Kidney glomerular epithelial cell (primary cell): ENCODE results near the gene CCDC188.

Experiments
- DNase-seq: peaks from one replicate; lab custom pipeline; 2025; lab: John Stamatoyannopoulos, UW

The CCDC188 gene

DNA sequence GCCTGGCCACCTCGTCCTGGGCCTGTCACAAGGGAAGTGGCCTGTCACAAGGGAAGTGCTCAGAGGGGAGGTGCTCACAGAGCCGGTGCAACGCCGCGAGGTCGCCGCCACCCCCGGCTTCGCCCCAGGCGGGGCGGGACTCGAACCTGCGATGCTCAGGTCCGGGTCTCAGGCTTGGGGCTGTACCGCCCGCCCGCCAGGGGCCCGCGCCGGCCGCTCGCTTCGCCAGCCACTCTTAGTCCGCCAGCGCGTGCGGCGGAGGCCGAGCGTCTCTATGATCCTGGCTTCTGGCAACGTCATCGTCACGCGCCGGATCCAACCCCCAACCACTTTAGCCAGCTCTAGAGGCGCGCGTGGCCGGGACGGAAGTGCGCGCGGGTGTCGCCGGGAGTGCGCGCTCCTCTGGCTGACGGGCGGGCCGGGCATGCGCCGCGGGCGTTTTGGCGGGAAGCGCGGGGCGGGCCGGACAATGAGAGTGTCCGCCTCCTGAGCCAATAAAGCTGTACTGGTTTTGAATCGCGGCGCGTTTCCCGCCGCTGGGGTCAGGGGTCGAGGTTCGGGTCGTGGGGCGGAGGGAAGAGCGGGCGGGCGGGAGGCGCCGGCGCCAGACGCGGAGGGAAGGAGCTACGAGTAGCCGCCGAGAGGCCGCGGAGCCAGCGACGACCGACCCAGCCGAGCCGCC lies 33.8 kb downstream of the CCDC188 start, which contains the start of gene TRMT2A:
TSS of gene TRMT2A (minus strand) at position 276 of the 682 bp plus-strand sequence. CDS start 320 bp downstream, outside the sequence.
- peak; percentile 95 for DNase-seq

DNA sequence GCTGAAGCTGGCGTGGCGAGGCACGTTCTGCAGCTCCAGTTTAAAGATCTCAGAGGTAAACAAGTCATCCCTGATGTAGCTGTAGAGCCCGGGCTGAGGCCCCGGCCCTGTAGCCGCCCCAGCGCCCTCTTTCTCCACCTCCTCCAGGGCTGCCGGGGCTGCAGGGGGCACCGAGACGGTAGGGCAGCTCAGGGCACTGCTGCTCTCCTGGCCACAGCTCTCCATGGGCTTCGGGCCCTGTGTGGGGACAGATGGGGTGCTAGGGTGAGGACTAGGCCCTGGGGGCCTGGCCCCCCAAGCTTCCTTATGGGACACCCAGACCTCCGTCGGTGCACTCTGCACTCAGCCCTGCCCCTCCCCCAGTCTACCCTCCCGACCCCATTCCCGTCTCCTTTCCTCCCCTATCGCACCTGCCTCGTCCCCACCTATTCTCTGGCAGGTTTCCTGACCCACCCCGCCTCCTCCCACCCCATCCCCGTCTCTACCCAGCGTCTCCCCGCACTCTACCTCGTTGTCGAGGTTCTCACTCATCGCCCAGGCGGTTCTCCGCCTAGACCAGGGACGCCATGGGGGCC lies 34.4 kb downstream of the CCDC188 start:
- DNase-seq, result no peak

DNA sequence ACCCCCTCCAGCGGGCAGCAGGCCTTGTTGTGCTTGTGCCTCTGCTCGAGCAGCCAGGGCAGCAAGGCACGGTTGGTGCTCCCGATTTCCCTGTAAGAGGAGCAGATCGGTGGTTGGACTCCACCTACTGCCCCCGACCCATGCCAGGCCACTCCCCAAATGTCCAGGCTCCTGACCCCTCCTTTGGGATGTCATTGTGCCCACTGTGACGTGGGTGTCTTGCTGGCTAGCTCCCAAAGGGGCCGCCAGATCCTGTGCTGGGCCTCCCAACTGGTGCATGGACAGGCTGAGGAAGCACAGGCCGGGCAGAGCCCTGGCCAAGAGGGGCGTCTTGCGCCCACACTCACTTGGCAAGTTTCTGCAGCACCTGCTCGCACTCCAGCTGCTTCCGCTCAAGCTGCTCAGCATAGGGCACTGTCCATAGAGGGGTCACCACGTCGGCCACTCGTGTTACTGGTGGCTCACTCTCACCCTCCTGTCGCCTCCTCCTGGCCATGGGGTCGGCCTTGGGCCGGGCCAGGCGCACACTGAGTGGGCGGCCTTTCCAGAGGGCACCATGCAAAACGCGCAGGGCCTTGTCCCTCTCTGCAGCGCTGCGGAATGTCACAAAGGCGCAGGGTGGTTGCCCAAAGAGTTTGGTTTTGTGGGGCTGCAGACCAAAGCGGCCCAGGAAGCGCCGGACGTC lies 35.0 kb downstream of the CCDC188 start, which contains the start of gene RANBP1:
TSS of gene RANBP1 (plus strand) at position 414 of the 685 bp plus-strand sequence. CDS start at position 495, 81 bp downstream.
- DNase-seq, result no peak

DNA sequence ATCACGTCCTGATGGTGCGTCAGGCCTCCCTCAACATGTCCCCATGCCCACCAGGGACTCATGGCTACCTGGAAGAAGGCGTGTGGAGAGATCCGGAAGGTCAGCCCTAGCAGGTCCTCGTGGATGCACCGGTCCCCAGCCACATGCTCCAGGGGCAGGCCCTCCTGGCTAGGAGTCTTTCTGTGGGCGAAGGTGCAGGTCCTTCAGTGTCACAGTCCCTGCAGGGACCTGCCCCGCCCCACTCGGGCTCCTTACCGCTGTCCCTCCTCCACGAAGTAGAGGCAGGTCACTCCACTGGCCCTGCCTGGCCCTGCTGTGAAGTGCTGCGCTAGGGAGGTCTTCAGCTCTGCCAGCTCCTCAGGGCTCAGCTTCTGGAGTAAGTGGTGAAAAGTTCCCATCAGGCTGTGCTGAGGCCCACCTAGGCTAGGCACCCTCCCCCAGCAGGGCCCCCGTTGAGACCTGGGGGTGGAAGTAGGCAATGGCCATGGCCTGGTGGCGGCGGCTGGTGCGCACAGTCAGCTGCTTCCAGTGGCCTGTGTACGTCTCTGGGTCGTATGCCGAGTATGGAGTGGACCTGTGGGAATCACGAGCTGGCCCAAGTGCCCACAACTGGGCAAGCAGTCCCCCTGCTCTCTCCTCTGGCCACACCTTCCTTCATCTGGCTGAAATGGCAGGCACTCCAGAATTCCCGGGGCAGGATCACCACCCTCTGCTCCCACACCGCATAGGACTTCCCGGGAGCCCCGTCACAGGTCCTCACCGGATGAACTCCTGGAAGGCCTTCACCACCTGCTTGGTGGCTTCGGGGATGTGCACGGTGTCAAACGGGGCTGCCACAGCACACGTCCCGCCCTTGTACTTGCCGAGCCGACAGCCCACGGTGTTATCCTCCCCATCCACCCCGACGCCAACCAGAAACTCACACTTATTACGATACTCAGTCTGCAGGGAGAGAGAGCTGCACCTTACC lies 36.1 kb downstream of the CCDC188 start:
- no peak for DNase-seq

DNA sequence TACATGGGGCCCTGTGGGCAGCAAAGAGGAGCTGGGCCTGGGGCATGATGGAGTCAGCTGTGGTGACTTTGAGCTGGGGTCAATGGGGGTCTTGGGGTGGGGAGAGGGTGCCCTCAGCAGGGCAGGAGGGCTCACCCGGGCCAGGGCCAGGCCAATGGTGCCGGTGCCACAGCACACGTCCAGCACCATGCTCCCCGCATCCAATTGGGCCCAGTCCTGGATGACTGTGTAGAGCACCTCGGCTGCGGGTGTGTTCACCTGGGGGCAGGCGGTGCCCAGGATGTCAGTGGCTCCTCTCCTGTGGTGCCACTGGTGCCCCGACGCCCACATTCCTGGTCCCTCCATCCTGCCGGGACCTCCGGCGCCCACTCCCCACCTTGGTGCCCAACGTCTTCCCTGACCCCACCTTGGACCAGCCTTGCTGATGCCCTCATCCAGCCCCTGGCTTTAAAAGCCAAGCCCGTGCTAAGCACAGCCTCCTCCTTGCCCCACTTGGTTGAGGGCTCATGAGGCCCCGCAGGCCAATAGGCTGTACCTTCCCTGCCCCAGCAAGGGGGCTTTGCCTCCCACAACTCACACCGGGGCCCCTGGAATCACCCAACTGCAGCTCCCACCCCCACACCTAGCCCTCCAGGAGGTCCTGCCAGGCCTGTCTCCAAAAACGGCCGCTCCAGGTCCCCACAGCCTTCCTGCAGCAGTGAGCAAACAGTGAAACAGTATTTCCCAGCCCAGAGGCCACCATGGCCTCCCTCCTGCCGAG lies 37.1 kb downstream of the CCDC188 start:
- DNase-seq, result no peak

DNA sequence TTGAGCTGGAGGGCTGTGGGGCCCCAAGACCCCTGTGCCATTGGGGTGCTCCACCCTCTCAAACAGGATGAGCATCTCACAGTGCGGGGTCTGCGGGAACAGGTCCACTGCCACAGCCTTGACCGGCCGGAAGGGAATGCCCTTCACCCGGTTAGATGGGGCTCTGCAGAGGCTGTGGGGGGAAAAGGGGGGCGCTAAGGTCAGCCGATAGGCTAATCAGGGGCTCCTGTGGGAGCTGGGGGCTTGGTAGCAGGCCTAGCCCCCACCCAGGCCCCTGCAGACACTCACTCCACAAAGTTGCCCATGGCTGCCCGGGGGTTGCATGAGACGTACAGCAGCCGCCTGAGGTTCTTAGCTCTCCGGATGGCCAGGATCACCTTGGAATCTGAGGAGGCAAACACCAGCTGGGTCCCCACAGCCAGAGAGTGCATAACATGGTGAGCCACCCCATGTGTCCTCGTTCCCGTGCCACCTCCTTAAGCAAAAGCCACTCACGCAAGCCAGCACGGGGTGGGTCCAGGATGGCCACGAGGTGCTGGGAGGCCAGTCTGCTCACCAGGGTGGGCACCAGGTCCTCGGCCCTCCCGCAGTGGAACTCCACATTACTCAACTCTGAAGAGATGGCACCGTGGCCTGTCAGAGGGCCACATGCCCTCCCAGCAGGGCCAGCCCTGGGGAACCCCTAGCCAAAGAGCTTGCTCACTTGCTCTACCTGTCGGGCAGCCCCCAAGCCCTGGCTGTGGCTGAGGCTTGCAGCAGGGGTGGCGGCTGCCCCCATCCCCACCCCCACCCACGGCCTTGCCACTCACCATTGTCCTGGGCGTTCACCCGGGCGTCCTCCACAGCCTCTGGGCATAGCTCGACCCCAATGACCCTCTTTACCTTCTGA lies 38.0 kb downstream of the CCDC188 start:
- no peak for DNase-seq

DNA sequence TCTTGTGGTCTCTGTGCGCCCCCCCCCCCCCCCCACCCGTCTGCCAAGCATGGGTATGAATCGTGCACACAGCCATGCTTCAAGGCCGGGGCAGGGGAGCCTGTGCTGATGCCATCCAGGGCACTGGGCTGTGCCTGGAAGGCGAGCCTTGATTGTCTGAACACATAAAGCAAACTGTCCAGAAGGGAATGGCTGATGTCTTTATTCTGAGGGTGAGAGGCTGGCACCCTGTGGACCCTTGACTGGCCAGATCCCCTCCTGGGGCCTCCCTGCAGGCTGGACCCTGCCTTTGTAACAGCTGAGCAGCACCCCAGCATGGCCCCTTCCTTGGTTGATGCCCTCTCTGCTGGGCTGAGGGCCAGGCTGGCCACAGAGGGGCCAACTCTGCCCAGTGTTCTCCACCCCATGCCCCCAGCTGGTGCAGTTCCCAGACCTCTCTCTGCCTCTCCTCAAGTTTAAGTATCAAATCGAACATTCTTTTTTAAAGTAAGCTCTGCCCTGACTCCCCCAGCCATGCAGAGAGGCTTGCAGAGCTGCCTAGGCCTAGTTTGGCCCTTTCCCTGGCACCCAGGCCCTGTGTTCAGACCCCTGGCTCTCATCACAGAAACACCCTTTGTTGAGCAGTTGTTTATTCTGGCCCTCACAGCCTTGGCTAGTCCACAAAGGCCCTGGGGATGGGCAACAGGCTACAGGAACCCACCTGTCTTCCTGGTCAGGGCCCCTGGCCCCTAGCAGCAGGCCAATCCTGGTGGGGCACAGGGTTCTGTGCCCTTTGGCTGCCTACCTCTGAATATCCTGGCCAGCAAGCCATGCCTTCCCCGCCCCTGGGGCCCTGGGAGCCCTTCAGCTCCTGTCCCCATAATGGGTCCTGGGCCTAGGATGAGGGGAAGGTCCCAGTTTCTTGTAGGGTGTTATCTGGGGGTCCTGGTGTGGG lies 38.9 kb downstream of the CCDC188 start:
- no peak for DNase-seq

DNA sequence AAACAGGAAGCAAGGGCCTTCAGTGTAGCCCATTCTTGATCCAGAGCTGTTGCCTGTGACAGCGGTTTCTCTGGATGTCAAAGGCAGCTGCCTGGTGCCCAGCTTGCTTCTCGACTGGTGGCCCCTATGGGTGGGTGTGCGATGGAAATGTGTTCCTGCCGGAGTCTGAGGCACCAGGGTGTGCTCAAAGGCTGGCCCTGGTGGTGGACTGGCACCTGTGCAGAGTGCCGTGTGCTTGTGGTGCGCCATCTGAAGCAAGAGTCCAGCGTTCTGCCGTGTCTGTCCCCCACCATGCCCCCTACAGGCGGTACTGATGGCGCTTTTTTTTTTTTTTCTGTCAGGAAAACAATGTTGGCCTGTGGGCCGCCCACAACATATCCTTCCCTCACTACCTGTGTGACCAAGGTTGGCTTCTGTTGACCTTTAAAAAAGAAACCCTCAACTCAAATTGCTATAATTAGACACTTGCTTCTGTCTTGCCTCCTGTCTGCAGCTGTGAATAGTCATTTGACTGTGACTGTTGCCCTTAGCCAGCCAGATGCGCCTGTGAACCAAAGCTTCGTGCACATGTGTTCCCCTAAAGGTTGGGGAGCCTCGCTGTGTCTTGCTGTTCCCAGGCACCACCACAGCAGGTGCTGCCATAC lies 39.7 kb downstream of the CCDC188 start:
- peak; percentile 4 for DNase-seq

DNA sequence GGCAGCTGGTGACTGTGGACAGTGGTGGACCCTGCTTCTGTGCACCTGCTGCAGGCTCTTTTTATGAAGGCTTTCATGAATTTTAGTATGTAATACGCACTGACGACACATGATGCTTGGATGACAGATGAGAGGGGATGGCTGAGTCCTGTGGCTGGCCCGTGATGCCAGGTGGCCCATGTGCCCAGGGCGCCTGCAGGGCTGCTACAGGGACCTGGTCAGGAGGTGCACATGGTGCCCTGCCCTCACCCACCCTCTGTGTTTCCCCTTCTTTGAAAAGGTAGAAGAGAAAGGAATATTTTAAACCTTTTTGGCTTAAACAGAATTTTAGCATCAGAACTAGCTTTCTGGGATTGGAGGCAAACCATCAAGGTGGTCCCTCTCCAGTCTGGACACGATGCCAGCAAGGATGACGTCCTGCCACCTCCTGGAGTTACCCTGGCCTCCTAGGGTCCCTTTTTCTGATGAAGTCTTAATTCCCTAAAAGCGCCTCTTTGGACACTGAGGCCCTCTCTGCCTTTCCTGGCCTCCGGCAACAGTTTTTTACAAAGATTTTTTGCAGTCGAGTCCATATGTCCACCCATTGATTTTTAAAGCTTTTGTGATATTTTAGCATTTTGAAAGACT lies 40.4 kb downstream of the CCDC188 start:
- DNase-seq, result no peak

DNA sequence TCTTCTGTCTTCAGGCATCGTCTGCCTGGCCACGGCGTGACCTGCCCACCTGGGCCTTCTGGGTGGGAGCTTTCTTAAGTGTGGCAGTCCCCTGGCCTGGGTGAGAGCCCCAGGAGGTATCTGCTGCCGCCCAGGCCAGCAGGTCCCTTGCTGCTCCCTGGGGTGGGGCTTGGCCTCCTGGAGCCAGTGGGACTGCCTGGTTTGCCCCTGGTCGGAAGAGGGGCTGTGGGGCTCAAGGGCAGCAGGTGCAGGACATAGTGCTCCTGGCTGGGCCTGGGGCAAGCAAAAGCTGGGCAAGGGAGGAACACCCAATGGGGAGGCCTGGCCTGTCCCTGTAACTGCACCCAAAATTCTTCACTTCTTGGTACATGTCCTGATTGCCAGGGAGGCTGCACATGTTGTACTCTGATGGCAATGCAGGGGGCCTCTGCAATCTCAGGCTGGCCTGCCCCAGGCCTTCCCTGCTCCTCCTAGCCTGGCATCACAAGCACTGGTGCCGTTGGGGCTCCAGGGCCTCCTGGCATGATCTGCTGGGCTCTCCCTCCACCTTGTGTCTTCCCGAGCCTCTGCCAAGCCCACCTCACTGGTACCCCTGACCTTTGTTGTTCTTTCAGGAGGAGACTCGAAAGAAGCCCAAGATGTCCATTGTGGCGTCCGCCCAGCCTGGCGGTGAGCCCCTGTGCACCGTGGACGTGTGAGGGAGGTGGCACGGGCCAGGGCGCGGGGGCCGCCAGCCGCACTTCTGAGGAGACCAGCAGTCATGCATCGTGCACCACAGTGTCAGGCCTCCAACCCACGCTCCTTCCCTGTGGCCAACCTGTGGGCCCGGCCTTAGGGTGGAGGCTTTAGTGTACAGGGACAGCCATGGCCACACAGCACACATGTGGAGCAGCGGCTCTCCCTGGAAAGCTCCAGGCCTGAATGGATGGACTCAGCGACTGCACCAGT lies 41.2 kb downstream of the CCDC188 start:
- no peak for DNase-seq

DNA sequence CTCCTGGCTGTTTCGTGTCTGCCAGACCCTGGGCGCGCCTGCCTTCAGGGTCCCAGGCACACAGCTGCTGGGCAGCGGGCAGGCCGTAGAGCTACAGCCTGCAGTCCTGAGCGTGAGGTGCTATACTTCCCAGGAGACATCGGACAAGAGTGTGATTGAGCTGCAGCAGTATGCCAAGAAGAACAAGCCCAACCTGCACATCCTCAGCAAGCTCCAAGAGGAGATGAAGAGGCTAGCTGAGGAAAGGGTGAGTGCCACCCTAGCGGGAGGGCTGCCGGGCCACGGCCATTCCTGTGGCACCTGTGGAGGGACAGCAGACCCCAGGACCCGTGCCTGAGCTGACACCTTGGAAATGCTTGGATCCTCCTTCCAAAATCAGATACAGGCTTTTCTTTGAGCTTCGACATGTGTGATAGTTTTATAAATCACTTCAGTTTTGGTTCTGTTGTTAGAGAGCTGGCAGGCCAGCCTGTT lies 42.1 kb downstream of the CCDC188 start:
- DNase-seq, result no peak

DNA sequence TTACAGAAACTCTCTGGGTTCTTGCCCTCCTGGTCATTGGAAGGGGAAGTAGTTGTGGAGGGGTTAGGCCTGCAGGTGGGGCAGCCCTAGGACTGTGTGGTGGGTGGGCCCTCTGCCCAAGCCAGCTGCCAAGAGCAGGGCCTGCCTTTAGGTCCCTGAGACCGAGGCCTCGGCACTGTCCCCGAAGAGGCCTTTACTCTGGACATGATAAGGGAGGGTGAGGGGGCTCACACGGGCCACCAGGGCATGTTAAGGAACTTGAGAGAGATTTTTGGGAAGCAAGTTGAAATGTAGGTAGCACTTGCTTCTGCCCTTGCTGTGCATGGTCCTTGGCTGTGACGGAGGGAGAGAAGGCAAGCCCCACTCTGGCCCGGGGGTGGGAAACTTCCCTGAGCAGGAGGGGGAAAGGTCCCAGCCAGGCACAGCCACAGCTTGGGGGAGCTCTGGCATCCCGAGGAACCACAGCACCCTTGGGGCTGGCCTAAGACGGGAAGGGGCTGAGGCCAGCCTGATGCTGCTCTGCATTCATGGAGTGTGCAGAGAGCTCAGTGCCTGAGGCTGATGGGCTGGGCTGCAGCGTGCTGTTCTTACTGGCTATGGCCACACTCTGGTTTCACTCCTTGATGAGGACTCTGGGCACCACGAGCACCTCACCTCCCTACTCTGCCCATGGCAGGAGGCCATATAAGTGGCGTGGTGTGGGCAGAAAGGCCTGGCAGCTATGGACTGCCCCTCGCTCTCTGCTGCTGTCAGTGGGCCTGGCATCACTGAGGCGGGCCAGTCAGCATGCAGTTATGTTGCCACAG lies 42.7 kb downstream of the CCDC188 start:
- no peak for DNase-seq

DNA sequence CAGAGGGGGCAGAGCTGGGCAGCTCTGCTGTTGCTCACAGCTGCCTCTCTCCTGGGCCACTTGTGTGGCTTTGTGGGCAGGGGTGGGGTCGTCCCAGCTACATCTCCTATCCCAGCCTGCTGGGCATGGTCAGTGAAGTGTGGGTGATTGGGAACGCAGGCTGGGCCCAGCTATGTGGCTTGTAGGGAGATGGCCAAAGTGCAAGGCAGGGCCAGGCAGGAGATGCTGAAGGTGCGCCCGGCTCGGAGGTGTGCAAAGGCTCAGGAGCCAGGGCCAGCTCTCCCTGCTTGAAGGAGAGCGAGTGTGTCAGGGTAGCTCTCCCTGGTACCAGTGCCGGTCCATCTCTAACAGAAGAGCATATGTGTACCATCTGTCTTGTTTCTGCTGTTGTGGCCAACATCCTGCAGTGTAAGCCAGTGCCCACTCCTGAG lies 43.4 kb downstream of the CCDC188 start:
- no peak for DNase-seq

DNA sequence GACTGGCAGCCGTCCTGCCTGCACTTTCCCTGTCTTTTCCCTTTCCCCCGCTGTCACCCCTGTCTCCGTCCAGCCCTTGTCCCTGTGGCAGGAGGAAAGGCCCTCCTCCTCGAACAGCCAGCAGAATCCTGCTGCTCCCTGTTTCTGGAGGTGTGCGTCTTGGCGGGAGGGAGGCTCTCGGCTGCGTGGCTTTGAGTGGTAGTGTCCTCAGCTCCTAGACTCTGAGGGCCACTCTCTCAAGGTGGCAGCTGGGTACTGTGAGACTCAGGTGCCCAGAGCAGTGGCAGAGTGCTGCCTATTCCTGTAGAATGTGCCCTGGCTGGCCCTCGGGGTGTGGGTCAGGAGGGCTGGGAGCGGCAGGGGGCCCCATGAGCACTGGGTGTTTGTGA lies 44.0 kb downstream of the CCDC188 start:
- DNase-seq, result no peak

DNA sequence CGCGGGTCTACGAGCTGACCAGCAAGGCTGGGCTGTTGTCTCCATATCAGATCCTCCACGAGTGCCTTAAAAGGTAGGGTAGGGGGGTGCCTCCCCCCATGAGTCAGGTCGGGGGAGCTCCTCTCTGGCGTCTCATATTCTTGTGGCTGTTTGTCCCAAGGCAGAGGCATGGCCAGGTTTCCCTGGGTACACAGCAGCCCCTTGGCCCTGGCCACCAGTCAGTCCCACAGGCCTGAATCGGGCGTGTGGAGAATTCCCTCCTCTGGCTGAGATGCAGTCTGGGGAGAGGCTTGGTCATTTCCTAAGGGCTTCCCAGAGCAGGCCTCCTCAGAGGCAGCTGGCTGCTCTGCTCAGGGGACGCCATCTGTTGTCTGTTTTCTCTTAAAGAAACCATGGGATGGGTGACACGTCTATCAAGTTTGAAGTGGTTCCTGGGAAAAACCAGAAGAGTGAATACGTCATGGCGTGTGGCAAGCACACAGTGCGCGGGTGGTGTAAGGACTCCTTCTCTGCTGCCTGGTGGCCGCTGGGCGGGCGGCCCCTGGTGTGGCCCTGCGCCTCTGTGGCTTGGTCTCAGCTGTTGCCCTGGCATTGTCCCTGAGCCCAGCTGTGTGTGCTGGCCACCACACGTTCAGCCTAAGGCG lies 44.5 kb downstream of the CCDC188 start:
- DNase-seq, result no peak
